OCI-M2 (cell line): ENCODE data around the gene SNX4.
"Not testable (repeated sequence)": the region's sequence is repeated elsewhere in the genome, so short reads cannot be mapped to it uniquely, and the experiment has no call there.

Experiments
- DNase-seq: peaks from one replicate; lab custom pipeline; 2025; ENCODE audit not compliant: unreplicated experiment; lab: John Stamatoyannopoulos, UW

SNX4 gene

GRCh38 chr3:125519678-125520562, at the start of gene SNX4:
Gene SNX4, minus strand, starts transcription at chr3:125520202. Its CDS starts 30 bp downstream, at chr3:125520172.
- no peak for DNase-seq

- no peak for DNase-seq
Observed at GRCh38 chr3:125556314-125556713, 36.3 kb upstream of the SNX4 start.

GRCh38 chr3:125552401-125552800, 32.4 kb upstream of the SNX4 start:
- DNase-seq = no peak

GRCh38 chr3:125528920-125529319, 8.9 kb upstream of the SNX4 start:
- no peak for DNase-seq

GRCh38 chr3:125525153-125525552, 5.2 kb upstream of the SNX4 start:
- no peak for DNase-seq

GRCh38 chr3:125520563-125520919, 539 bp upstream of the SNX4 start:
- DNase-seq = not testable (repeated sequence)

GRCh38 chr3:125515421-125515820, 4.6 kb downstream of the SNX4 start:
- no peak for DNase-seq

GRCh38 chr3:125513490-125514115, 6.4 kb downstream of the SNX4 start:
- no peak for DNase-seq

GRCh38 chr3:125512135-125512920, 7.7 kb downstream of the SNX4 start:
- DNase-seq = no peak

GRCh38 chr3:125511420-125512118, 8.4 kb downstream of the SNX4 start:
- no peak for DNase-seq

- no peak for DNase-seq
Observed at GRCh38 chr3:125507128-125507527, 12.9 kb downstream of the SNX4 start.

GRCh38 chr3:125498630-125499029, 21.4 kb downstream of the SNX4 start:
- DNase-seq = no peak

- DNase-seq = no peak
Observed at GRCh38 chr3:125496701-125497100, 23.3 kb downstream of the SNX4 start.

GRCh38 chr3:125482406-125482805, 37.6 kb downstream of the SNX4 start:
- DNase-seq = no peak

GRCh38 chr3:125481786-125482185, 38.2 kb downstream of the SNX4 start:
- no peak for DNase-seq

GRCh38 chr3:125481375-125481759, 38.6 kb downstream of the SNX4 start:
- DNase-seq = not testable (repeated sequence)

GRCh38 chr3:125480656-125481374, 39.2 kb downstream of the SNX4 start:
- DNase-seq = no peak

GRCh38 chr3:125479091-125479490, 40.9 kb downstream of the SNX4 start:
- DNase-seq = no peak

- DNase-seq = no peak
Observed at GRCh38 chr3:125478326-125478725, 41.7 kb downstream of the SNX4 start.

GRCh38 chr3:125477701-125478100, 42.3 kb downstream of the SNX4 start:
- no peak for DNase-seq
